ENCODE data around the gene VCP. TPM values are rescaled to one million over a fixed set of nuclear protein-coding genes. Genes with fewer than 3 reads are reported as not detected.

VCP gene
- total and polyA plus RNA-seq, 2 donors from 2014 or later = 118 to 167 TPM

- FAIRE-seq (no peak), DNase-seq (no peak)
- no peak for TF ChIP-seq CTCF (IDR thresholded peaks at IDR 0.05; ENCODE audit: borderline replicate concordance, extremely low read depth, insufficient read depth)
- H3K27me3 ChIP-seq (ENCODE audit: control insufficient read depth, insufficient read depth, low read length) = no peaks in the 10 kb centered on the region
- H3K9me3 ChIP-seq (ENCODE audit: control insufficient read depth in 2 of 3, insufficient read depth in 1 of 3, low read length in 3 of 3) = no peaks in the 10 kb centered on the region
- H3K4me3 ChIP-seq (ENCODE audit: low read length in 3 of 3) = no peak overlapping the region
- no peak overlapping the region for H3K27ac ChIP-seq (ENCODE audit: low read depth in 2 of 2, low read length in 2 of 2)
- no peak overlapping the region for H3K9ac ChIP-seq (ENCODE audit: low read length in 3 of 3)
- H3K4me1 ChIP-seq (ENCODE audit: control insufficient read depth in 2 of 3, insufficient read depth in 2 of 3, low read depth in 1 of 3, low read length in 3 of 3) = peaks cover 7 to 27% (median 25%) of the 10 kb centered on the region in 3 donors
- peaks cover 2 to 23% (median 17%) of the 10 kb centered on the region in 3 donors for H3K36me3 ChIP-seq (ENCODE audit: control insufficient read depth in 2 of 3, insufficient read depth in 3 of 3, low read length in 3 of 3)
- intact Hi-C loops (cut with DNase I) = no loop called here
Observed at GRCh38 chr9:35107297-35108290, 35.2 kb upstream of the VCP start.

DNA sequence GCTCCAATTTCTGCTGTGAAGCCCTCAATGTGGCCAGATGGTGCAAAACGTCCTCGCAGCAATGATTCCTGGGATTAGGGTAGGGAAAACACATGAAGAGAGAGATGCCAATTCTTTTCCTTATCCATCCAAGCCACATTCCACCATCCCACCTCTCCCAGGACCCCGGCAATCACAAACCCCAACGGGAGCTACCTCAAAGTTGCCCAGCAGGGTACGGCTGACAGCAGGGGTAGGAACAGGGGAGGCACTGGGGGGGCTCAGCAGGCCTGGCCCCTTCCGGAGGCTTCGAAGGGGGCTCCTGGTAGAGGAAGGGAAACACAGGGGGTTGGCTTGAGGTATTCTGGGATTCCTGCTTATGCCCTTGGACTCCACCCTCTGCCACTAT lies 33.9 kb upstream of the VCP start:
- Histone ChIP-seq H3K4me1 (ENCODE audit: control insufficient read depth in 2 of 3, insufficient read depth in 2 of 3, low read depth in 1 of 3, low read length in 3 of 3) (peaks cover 13 to 29% (median 26%) of the 10 kb centered on the region in 3 donors), H3K27me3 (ENCODE audit: control insufficient read depth, insufficient read depth, low read length) (no peaks in the 10 kb centered on the region), H3K9me3 (ENCODE audit: control insufficient read depth in 2 of 3, insufficient read depth in 1 of 3, low read length in 3 of 3) (no peaks in the 10 kb centered on the region), H3K4me3 (ENCODE audit: low read length in 3 of 3) (no peak overlapping the region), H3K36me3 (ENCODE audit: control insufficient read depth in 2 of 3, insufficient read depth in 3 of 3, low read length in 3 of 3) (peaks cover 4 to 23% (median 17%) of the 10 kb centered on the region in 3 donors), H3K9ac (ENCODE audit: low read length in 3 of 3) (no peak overlapping the region), H3K27ac (ENCODE audit: low read depth in 2 of 2, low read length in 2 of 2) (no peak overlapping the region)
- FAIRE-seq (no peak), DNase-seq (no peak)
- TF ChIP-seq CTCF (IDR thresholded peaks at IDR 0.05; ENCODE audit: borderline replicate concordance, extremely low read depth, insufficient read depth) = no peak
- intact Hi-C loops (cut with DNase I) = no loop called here

DNA sequence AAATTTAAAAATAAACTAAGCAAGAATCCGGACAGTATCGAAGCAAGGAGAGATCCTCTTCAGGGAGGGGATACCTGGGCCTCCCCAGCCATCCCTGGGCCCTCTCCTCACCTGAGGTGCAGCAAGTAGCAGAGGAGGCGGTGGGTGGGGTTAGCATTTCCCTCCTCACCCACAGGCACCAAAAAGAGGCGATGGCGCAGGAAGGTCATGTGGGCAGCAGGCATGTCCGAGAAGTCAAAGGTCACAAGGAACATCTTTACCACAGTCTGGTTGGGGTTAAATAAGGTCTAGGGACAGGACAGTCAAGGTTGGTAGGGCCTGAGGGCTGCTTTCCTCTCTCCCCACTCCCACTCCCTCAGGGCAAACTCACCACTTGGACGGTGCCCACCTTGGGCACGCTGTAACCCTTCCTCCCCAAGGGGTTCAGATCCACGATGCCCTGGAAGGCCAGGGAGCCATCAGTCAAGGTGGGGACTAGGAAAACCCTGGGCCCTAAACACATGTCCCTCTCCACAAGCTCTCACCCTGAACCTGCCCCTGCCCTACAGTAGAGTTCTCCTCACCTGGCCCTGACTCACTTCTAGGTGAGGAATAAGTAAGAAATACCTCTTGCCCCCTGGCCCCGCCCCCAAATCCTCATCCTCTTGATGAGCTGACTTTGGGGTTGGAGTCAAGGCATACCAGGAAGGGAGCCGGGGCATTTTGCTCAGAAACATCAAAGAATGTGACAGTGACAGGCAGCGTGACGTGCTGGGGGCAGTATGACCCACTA lies 33.3 kb upstream of the VCP start:
- no peak for DNase-seq
- no peak overlapping the region for H3K27ac ChIP-seq (ENCODE audit: low read depth in 2 of 2, low read length in 2 of 2)
- intact Hi-C loops (cut with DNase I) = no loop called here
- H3K36me3 ChIP-seq (ENCODE audit: control insufficient read depth in 2 of 3, insufficient read depth in 3 of 3, low read length in 3 of 3) = peaks cover 5 to 26% (median 17%) of the 10 kb centered on the region in 3 donors
- H3K4me1 ChIP-seq (ENCODE audit: control insufficient read depth in 2 of 3, insufficient read depth in 2 of 3, low read depth in 1 of 3, low read length in 3 of 3) = peaks cover 12 to 30% (median 25%) of the 10 kb centered on the region in 3 donors
- H3K27me3 ChIP-seq (ENCODE audit: control insufficient read depth, insufficient read depth, low read length) = no peaks in the 10 kb centered on the region
- TF ChIP-seq CTCF (IDR thresholded peaks at IDR 0.05; ENCODE audit: borderline replicate concordance, extremely low read depth, insufficient read depth) = no peak
- no peak for FAIRE-seq
- no peak overlapping the region for H3K4me3 ChIP-seq (ENCODE audit: low read length in 3 of 3)
- H3K9me3 ChIP-seq (ENCODE audit: control insufficient read depth in 2 of 3, insufficient read depth in 1 of 3, low read length in 3 of 3) = no peaks in the 10 kb centered on the region
- no peak overlapping the region for H3K9ac ChIP-seq (ENCODE audit: low read length in 3 of 3)
